ENCODE measurements around the gene SLC8A3.

SLC8A3 gene

DNA sequence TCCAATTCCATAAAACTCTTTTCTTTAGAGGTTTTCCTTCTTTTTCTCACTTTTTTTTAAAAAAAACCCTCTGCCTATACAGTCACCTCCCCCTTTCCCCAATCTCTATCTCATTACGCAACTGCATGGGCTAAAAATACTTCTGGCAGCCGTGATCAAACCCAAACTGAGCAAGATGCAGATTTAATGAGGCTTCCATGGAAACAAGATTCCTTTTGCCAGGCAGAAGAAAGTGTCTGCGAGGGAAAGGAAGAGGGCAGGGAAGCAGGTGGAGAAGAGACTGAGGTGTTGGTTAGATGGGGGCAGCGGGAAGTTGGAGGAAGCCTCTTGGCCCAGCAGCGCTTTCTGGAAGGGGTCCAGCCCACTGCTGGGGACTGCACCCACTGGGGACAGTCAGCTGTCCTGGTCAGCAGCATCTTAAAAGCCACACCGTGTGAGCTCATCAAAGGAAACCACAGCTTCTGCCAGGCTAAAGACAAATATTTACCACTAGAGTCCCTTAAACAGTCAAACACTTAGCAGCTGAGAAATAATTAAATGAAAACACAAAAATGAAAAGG is 90.4 kb downstream of the SLC8A3 start:
- no peak overlapping the region for H3K4me3 ChIP-seq (ENCODE audit: low read depth, low read length)
- DNase-seq (ENCODE audit: low read depth) = no peak
- TF ChIP-seq, protein P1, sequence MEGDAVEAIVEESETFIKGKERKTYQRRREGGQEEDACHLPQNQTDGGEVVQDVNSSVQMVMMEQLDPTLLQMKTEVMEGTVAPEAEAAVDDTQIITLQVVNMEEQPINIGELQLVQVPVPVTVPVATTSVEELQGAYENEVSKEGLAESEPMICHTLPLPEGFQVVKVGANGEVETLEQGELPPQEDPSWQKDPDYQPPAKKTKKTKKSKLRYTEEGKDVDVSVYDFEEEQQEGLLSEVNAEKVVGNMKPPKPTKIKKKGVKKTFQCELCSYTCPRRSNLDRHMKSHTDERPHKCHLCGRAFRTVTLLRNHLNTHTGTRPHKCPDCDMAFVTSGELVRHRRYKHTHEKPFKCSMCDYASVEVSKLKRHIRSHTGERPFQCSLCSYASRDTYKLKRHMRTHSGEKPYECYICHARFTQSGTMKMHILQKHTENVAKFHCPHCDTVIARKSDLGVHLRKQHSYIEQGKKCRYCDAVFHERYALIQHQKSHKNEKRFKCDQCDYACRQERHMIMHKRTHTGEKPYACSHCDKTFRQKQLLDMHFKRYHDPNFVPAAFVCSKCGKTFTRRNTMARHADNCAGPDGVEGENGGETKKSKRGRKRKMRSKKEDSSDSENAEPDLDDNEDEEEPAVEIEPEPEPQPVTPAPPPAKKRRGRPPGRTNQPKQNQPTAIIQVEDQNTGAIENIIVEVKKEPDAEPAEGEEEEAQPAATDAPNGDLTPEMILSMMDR (IDR thresholded peaks at IDR 0.05; ENCODE audit: insufficient read depth, low read depth, low read length, missing control alignments) = no peak

DNA sequence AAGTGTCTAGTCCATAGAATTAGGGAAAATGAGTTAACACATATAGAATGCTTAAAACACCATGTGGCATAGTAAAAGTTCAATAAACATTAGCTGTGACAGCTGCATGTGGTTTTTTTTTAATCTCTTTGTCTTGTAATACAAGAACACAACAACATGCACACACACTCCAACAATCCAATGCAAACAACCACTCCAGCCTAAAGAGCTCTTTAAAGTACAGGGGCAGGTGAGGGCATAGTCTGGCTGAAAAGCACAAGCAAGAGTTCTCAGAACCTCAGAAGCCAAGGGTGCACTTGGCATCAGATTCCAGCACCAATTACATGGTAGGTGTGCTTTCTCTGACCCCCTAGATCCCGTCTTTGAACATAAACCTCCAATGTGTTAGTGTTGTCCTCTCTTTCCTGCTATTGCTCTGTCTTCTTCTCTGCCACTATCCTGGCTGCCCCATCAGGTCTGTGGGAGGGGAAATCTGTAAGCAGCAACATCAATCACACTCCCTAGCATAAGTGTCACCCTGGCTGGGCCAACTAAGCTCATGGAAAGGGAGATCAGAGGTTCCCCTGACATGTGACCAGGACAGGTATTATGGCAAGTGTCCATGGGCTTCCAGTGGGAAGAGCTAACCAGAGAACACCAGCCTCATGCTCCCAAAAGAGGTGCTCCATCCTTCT is 91.0 kb downstream of the SLC8A3 start:
- H3K4me3 ChIP-seq (ENCODE audit: low read depth, low read length) = no peak overlapping the region
- no peak for DNase-seq (ENCODE audit: low read depth)
- TF ChIP-seq, protein P1 (IDR thresholded peaks at IDR 0.05; ENCODE audit: insufficient read depth, low read depth, low read length, missing control alignments) = no peak

- no peak overlapping the region for H3K4me3 ChIP-seq (ENCODE audit: low read depth, low read length)
- TF ChIP-seq, protein P1 (IDR thresholded peaks at IDR 0.05; ENCODE audit: insufficient read depth, low read depth, low read length, missing control alignments) = no peak
- DNase-seq (ENCODE audit: low read depth) = no peak
These were observed 91.9 kb downstream of the SLC8A3 start for GRCh38 chr14:70096866-70097265.

DNA sequence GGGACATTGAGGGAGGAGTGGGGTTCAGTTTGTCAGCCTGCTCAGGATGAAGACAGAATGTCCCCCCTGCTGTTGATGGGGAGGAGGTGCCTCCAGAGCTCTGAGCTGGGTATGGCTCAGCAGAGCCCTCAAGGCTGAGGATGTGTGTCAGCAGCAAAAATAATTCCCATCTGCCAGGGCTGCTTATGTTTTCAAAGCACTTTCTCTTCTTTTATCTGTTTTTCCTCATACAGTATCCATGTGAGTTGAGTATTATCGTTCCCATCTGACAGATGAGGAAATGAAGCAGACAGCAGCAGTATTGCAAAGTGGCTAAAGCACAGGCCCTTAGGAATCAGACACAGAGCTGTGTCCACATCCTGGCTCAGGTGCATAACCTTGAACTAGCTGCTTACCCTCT is 94.1 kb downstream of the SLC8A3 start:
- no peak overlapping the region for H3K4me3 ChIP-seq (ENCODE audit: low read depth, low read length)
- no peak for DNase-seq (ENCODE audit: low read depth)
- TF ChIP-seq, protein P1 (IDR thresholded peaks at IDR 0.05; ENCODE audit: insufficient read depth, low read depth, low read length, missing control alignments) = no peak

- no peak overlapping the region for H3K4me3 ChIP-seq (ENCODE audit: low read depth, low read length)
- DNase-seq (ENCODE audit: low read depth) = no peak
- TF ChIP-seq, protein P1 (IDR thresholded peaks at IDR 0.05; ENCODE audit: insufficient read depth, low read depth, low read length, missing control alignments) = no peak
These were observed 94.6 kb downstream of the SLC8A3 start for GRCh38 chr14:70094106-70094505.

DNA sequence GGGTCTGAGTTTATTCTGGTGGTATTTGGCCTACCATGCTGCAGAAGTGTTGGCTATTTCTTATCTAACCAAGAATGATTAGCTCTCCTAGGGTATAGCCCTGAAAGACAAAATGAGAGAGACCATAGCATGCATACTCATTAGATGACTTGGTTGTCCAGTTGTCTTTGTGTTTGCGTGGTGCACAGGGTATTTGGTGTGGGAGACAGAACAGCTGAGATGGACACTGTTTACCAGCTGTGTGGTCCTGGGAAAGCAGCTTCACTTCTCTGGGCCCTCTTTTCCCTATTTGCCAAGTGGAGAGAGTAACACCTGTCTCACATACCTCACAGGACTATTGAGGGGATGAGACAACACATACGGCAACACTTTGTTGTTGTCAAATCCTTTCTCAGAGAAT is 95.6 kb downstream of the SLC8A3 start:
- DNase-seq (ENCODE audit: low read depth) = no peak
- TF ChIP-seq, protein P1 (IDR thresholded peaks at IDR 0.05; ENCODE audit: insufficient read depth, low read depth, low read length, missing control alignments) = no peak
- H3K4me3 ChIP-seq (ENCODE audit: low read depth, low read length) = no peak overlapping the region

GRCh38 chr14:70087380-70087697 is 101.4 kb downstream of the SLC8A3 start:
- no peak overlapping the region for H3K4me3 ChIP-seq (ENCODE audit: low read depth, low read length)
- DNase-seq (ENCODE audit: low read depth) = no peak
- TF ChIP-seq, protein P1 (IDR thresholded peaks at IDR 0.05; ENCODE audit: insufficient read depth, low read depth, low read length, missing control alignments) = no peak

All from GM12865 (cell line).